Stimulated activated CD8-positive, alpha-beta memory T cell treated with anti-CD3 and anti-CD28 coated beads, Interleukin-2, amount 100 ng/mL, for 48 hours (primary cell): ENCODE data around the gene RPUSD1.
"Not testable (repeated sequence)": the region's sequence is repeated elsewhere in the genome, so short reads cannot be mapped to it uniquely, and the experiment has no call there.

ENCODE experiments used
- DNase-seq, 2 donors: peaks; one replicate each; pipeline ENCODE4 v3.0.0-alpha.2; 2020; ENCODE audit warnings: low read depth in 2 of 2

Gene RPUSD1

GRCh38 chr16:783404-784161 lies 4.6 kb downstream of the RPUSD1 start:
- no peak for DNase-seq

GRCh38 chr16:782766-783403 lies 5.3 kb downstream of the RPUSD1 start:
- DNase-seq, result no peak

GRCh38 chr16:782258-782657 lies 5.9 kb downstream of the RPUSD1 start:
- DNase-seq, result no peak

- DNase-seq, result no peak
Observed at GRCh38 chr16:781346-782010, 6.7 kb downstream of the RPUSD1 start.

GRCh38 chr16:780296-780695 lies 7.9 kb downstream of the RPUSD1 start:
- DNase-seq, result no peak

GRCh38 chr16:779561-779960 lies 8.6 kb downstream of the RPUSD1 start:
- DNase-seq, result no peak

- DNase-seq, result no peak
Observed at GRCh38 chr16:778909-779527, 9.2 kb downstream of the RPUSD1 start.

- DNase-seq, result no peak
Observed at GRCh38 chr16:778447-778846, 9.7 kb downstream of the RPUSD1 start.

- DNase-seq, result no peak
Observed at GRCh38 chr16:777826-778225, 10.4 kb downstream of the RPUSD1 start.

- DNase-seq, result no peak
Observed at GRCh38 chr16:776824-777223, 11.4 kb downstream of the RPUSD1 start.

- not testable (repeated sequence) for DNase-seq
Observed at GRCh38 chr16:776298-776697, 11.9 kb downstream of the RPUSD1 start.

- DNase-seq, result no peak
Observed at GRCh38 chr16:775236-775796, 12.9 kb downstream of the RPUSD1 start.

- DNase-seq, result no peak
Observed at GRCh38 chr16:774086-775001, 13.8 kb downstream of the RPUSD1 start.

- DNase-seq, result no peak
Observed at GRCh38 chr16:772959-773358, 15.2 kb downstream of the RPUSD1 start.

- no peak for DNase-seq
Observed at GRCh38 chr16:770411-770810, 17.8 kb downstream of the RPUSD1 start.

- DNase-seq, result no peak
Observed at GRCh38 chr16:769934-770333, 18.2 kb downstream of the RPUSD1 start.

GRCh38 chr16:769184-769784 lies 18.9 kb downstream of the RPUSD1 start:
- DNase-seq, result no peak

GRCh38 chr16:768428-768827 lies 19.8 kb downstream of the RPUSD1 start:
- DNase-seq, result no peak

GRCh38 chr16:767743-768235 lies 20.4 kb downstream of the RPUSD1 start:
- DNase-seq, result no peak

GRCh38 chr16:766820-767640 lies 21.2 kb downstream of the RPUSD1 start:
- no peak for DNase-seq
